H1 (cell line): ENCODE results near the gene GRID1. TPM values are rescaled to one million over a fixed set of nuclear protein-coding genes. Genes with fewer than 3 reads are reported as not detected.

Experiments
- BCL11A ChIP-seq, 2 experiments: IDR thresholded peaks; one replicate each; pipeline ENCODE4 v1.6.1; 2011; ENCODE audit warnings: low read depth in 2 of 2, low read length in 2 of 2, mild to moderate bottlenecking in 2 of 2
- CBX5 ChIP-seq: fragments of 300-800, 300-1000 bp; sonication (generic); IDR thresholded peaks from 2 replicates; pipeline ENCODE4 v1.7.1; 2016; ENCODE audit warnings: antibody characterized with exemption, low read length, low read depth
- SIRT6 ChIP-seq: IDR thresholded peaks from one replicate; pipeline ENCODE4 v1.7.1; 2012; ENCODE audit warnings: low read length, inconsistent platforms
- SP1 ChIP-seq: IDR thresholded peaks from 2 replicates; pipeline ENCODE4 v1.6.1; 2011; ENCODE audit warnings: low read depth, low read length
- TAF1 ChIP-seq: IDR thresholded peaks from 2 replicates; pipeline ENCODE4 v1.6.1; 2011; ENCODE audit warnings: mild to moderate bottlenecking, low read depth, low read length
- YY1 ChIP-seq: IDR thresholded peaks from 2 replicates; pipeline ENCODE4 v1.6.1; 2011; ENCODE audit warnings: low read depth, mild to moderate bottlenecking, low read length
- polyA plus RNA-seq, 7 experiments: library from polyadenylated mRNA; depleted of rRNA in 3 of 7; stranded (reverse) in 5 of 7; unstranded in 2 of 7; fragments of >200 nt in 5 of 7; fragments of 200-250 nt in 2 of 7; gene quantifications; 1 replicate in 5 of 7; 2 replicates in 1 of 7; 4 replicates in 1 of 7; pipeline versions ENCODE4 v1.2.1 to v1.2.3, GENCODE V29; 2011 to 2013; ENCODE audit warnings: missing spikeins in 2 of 7, mixed read lengths in 2 of 7
- total RNA-seq: library from RNA; stranded (reverse); fragmentation: NEBNext Ultra II Directional; extraction: Animal tissue kit (Norgen Biotek cat#: 25700); gene quantifications from 2 replicates; pipeline ENCODE4 v1.2.1, GENCODE V29; 2021
- TF ChIP-seq, protein P1 (sequence below): fragments of 300-600 bp; sonication (generic); IDR thresholded peaks from 2 replicates; pipeline ENCODE4 v1.7.1; 2012; ENCODE audit warnings: low read length, moderate library complexity, mild to moderate bottlenecking, inconsistent platforms; ENCODE audit not compliant: insufficient replicate concordance
- TF ChIP-seq, protein P2 (sequence below): IDR thresholded peaks from 2 replicates; pipeline ENCODE4 v1.6.1; 2012; ENCODE audit warnings: inconsistent platforms

Gene GRID1
- total and polyA plus RNA-seq, 2 of the 8 experiments (the other 6 are each of a cell fraction or from before 2014, with no cell fraction given): 0.22 to 0.30 TPM

DNA sequence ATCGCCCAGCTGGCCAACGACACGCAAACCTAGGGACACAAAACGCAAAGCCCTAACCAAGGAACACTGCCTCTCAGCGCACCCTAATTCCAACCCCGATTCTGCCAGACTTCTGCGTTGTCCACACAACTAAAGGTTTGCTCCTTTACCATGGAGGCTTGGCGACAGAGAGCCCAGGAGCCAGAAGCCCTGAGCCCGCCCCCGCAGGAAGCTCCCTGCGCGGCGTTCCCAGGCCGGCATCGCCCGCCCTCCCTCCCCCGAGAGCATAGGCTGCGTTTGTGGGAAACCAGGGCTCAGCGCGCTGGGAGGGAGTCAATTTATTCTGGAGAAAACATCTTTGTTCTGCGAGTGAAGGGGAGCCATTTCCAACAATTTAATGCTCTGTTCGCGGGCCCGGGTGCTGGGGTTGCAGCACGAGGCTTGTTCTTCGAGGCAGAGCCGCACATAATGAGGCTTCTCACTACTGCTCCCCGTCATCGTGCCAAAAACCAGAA lies 103.9 kb downstream of the GRID1 start (continued):
- TF ChIP-seq BCL11A (IDR thresholded peaks at IDR 0.05; ENCODE audit: low read depth in 2 of 2, low read length in 2 of 2): no peak
- TF ChIP-seq TAF1: no peak
- TF ChIP-seq, protein P1, sequence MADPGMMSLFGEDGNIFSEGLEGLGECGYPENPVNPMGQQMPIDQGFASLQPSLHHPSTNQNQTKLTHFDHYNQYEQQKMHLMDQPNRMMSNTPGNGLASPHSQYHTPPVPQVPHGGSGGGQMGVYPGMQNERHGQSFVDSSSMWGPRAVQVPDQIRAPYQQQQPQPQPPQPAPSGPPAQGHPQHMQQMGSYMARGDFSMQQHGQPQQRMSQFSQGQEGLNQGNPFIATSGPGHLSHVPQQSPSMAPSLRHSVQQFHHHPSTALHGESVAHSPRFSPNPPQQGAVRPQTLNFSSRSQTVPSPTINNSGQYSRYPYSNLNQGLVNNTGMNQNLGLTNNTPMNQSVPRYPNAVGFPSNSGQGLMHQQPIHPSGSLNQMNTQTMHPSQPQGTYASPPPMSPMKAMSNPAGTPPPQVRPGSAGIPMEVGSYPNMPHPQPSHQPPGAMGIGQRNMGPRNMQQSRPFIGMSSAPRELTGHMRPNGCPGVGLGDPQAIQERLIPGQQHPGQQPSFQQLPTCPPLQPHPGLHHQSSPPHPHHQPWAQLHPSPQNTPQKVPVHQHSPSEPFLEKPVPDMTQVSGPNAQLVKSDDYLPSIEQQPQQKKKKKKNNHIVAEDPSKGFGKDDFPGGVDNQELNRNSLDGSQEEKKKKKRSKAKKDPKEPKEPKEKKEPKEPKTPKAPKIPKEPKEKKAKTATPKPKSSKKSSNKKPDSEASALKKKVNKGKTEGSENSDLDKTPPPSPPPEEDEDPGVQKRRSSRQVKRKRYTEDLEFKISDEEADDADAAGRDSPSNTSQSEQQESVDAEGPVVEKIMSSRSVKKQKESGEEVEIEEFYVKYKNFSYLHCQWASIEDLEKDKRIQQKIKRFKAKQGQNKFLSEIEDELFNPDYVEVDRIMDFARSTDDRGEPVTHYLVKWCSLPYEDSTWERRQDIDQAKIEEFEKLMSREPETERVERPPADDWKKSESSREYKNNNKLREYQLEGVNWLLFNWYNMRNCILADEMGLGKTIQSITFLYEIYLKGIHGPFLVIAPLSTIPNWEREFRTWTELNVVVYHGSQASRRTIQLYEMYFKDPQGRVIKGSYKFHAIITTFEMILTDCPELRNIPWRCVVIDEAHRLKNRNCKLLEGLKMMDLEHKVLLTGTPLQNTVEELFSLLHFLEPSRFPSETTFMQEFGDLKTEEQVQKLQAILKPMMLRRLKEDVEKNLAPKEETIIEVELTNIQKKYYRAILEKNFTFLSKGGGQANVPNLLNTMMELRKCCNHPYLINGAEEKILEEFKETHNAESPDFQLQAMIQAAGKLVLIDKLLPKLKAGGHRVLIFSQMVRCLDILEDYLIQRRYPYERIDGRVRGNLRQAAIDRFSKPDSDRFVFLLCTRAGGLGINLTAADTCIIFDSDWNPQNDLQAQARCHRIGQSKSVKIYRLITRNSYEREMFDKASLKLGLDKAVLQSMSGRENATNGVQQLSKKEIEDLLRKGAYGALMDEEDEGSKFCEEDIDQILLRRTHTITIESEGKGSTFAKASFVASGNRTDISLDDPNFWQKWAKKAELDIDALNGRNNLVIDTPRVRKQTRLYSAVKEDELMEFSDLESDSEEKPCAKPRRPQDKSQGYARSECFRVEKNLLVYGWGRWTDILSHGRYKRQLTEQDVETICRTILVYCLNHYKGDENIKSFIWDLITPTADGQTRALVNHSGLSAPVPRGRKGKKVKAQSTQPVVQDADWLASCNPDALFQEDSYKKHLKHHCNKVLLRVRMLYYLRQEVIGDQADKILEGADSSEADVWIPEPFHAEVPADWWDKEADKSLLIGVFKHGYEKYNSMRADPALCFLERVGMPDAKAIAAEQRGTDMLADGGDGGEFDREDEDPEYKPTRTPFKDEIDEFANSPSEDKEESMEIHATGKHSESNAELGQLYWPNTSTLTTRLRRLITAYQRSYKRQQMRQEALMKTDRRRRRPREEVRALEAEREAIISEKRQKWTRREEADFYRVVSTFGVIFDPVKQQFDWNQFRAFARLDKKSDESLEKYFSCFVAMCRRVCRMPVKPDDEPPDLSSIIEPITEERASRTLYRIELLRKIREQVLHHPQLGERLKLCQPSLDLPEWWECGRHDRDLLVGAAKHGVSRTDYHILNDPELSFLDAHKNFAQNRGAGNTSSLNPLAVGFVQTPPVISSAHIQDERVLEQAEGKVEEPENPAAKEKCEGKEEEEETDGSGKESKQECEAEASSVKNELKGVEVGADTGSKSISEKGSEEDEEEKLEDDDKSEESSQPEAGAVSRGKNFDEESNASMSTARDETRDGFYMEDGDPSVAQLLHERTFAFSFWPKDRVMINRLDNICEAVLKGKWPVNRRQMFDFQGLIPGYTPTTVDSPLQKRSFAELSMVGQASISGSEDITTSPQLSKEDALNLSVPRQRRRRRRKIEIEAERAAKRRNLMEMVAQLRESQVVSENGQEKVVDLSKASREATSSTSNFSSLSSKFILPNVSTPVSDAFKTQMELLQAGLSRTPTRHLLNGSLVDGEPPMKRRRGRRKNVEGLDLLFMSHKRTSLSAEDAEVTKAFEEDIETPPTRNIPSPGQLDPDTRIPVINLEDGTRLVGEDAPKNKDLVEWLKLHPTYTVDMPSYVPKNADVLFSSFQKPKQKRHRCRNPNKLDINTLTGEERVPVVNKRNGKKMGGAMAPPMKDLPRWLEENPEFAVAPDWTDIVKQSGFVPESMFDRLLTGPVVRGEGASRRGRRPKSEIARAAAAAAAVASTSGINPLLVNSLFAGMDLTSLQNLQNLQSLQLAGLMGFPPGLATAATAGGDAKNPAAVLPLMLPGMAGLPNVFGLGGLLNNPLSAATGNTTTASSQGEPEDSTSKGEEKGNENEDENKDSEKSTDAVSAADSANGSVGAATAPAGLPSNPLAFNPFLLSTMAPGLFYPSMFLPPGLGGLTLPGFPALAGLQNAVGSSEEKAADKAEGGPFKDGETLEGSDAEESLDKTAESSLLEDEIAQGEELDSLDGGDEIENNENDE: no peak
- TF ChIP-seq SP1: no peak
- TF ChIP-seq, protein P2, sequence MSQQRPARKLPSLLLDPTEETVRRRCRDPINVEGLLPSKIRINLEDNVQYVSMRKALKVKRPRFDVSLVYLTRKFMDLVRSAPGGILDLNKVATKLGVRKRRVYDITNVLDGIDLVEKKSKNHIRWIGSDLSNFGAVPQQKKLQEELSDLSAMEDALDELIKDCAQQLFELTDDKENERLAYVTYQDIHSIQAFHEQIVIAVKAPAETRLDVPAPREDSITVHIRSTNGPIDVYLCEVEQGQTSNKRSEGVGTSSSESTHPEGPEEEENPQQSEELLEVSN: peak; percentile 60; the same call in 1 of the 2 replicates
- no peak for TF ChIP-seq YY1
- TF ChIP-seq SIRT6: no peak
- no peak for TF ChIP-seq CBX5
